GM18502 (cell line): Measurements from ENCODE around the gene KIAA1958.

Source experiments
- ATAC-seq: cut with Tn5 transposase; IDR thresholded peaks from one replicate; pipeline ENCODE4 v1.9.1; 2021; ENCODE audit warnings: mild to moderate bottlenecking; ENCODE audit not compliant: unreplicated experiment, poor library complexity

KIAA1958 gene

GRCh38 chr9:112553256-112553826 lies 66.7 kb downstream of the KIAA1958 start:
- ATAC-seq, result no peak

GRCh38 chr9:112554516-112554915 lies 67.9 kb downstream of the KIAA1958 start:
- ATAC-seq, result no peak

GRCh38 chr9:112555101-112555643 lies 68.5 kb downstream of the KIAA1958 start:
- no peak for ATAC-seq

GRCh38 chr9:112555844-112556482 lies 69.3 kb downstream of the KIAA1958 start:
- ATAC-seq, result no peak

GRCh38 chr9:112556497-112557442 lies 70.1 kb downstream of the KIAA1958 start:
- no peak for ATAC-seq

- ATAC-seq, result no peak
Measured at GRCh38 chr9:112558476-112558875, 71.8 kb downstream of the KIAA1958 start.

GRCh38 chr9:112558978-112559377 lies 72.4 kb downstream of the KIAA1958 start:
- ATAC-seq, result no peak

GRCh38 chr9:112559629-112560413 lies 73.2 kb downstream of the KIAA1958 start:
- ATAC-seq, result no peak

- no peak for ATAC-seq
Measured at GRCh38 chr9:112562235-112562958, 75.8 kb downstream of the KIAA1958 start.

GRCh38 chr9:112569186-112569585 lies 82.6 kb downstream of the KIAA1958 start:
- ATAC-seq, result no peak

GRCh38 chr9:112570671-112571167 lies 84.1 kb downstream of the KIAA1958 start:
- ATAC-seq, result no peak

GRCh38 chr9:112571624-112572355 lies 85.2 kb downstream of the KIAA1958 start:
- no peak for ATAC-seq

GRCh38 chr9:112572416-112572815 lies 85.8 kb downstream of the KIAA1958 start:
- ATAC-seq, result no peak

GRCh38 chr9:112574008-112574407 lies 87.4 kb downstream of the KIAA1958 start:
- no peak for ATAC-seq

GRCh38 chr9:112575107-112575506 lies 88.5 kb downstream of the KIAA1958 start:
- no peak for ATAC-seq

- no peak for ATAC-seq
Measured at GRCh38 chr9:112581469-112582176, 95.0 kb downstream of the KIAA1958 start.

GRCh38 chr9:112582371-112583262 lies 96.0 kb downstream of the KIAA1958 start:
- ATAC-seq, result no peak
